LNCaP clone FGC (cell line): ENCODE data around the gene SLC8B1.

Experiments used
- DNase-seq: peaks from one replicate; pipeline ENCODE4 v3.0.0-alpha.2; 2011; ENCODE audit warnings: low read depth
- H3K4me3 ChIP-seq: 2 replicates; pipeline ENCODE4 v1.5.1; 2011; ENCODE audit warnings: mild to moderate bottlenecking, low read depth, low read length, control low read depth
- TF ChIP-seq, protein P1 (sequence below): IDR thresholded peaks from 2 replicates; pipeline ENCODE4 v1.5.1; 2012; ENCODE audit warnings: mild to moderate bottlenecking; ENCODE audit not compliant: control insufficient read depth, insufficient read depth; ENCODE audit errors: extremely low read depth

The SLC8B1 gene

DNA sequence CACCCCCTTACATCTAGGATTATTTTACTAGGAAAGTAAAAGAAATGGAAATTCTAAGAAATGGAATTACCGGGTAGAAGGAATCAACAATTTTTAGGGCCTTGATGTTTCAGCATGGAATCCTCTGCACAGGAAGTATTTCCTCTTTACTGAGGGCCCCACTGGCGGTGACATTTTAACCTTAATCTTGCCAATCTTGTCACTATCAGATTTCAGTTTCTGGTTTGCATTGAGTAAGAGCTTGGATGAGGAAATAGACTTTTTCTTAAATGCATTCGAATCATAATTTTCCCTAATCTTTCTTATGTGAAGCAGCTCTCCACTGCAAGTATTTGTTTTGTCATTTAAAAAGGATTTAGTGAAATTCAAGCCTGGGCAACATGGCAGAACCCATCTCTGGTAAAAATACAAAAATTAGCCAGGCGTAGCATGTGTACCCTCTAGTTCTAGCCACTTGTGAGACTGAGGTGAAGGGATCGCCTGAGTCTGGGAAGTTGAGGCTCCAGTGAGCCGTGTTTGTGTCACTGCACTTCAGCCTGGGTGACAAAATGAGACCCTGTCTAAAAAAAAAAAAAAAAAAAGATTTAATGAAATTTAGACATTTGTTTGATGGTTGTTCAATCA lies 73.0 kb downstream of the SLC8B1 start:
- H3K4me3 ChIP-seq = no peak overlapping the region
- TF ChIP-seq, protein P1, sequence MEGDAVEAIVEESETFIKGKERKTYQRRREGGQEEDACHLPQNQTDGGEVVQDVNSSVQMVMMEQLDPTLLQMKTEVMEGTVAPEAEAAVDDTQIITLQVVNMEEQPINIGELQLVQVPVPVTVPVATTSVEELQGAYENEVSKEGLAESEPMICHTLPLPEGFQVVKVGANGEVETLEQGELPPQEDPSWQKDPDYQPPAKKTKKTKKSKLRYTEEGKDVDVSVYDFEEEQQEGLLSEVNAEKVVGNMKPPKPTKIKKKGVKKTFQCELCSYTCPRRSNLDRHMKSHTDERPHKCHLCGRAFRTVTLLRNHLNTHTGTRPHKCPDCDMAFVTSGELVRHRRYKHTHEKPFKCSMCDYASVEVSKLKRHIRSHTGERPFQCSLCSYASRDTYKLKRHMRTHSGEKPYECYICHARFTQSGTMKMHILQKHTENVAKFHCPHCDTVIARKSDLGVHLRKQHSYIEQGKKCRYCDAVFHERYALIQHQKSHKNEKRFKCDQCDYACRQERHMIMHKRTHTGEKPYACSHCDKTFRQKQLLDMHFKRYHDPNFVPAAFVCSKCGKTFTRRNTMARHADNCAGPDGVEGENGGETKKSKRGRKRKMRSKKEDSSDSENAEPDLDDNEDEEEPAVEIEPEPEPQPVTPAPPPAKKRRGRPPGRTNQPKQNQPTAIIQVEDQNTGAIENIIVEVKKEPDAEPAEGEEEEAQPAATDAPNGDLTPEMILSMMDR = no peak
- DNase-seq = no peak

DNA sequence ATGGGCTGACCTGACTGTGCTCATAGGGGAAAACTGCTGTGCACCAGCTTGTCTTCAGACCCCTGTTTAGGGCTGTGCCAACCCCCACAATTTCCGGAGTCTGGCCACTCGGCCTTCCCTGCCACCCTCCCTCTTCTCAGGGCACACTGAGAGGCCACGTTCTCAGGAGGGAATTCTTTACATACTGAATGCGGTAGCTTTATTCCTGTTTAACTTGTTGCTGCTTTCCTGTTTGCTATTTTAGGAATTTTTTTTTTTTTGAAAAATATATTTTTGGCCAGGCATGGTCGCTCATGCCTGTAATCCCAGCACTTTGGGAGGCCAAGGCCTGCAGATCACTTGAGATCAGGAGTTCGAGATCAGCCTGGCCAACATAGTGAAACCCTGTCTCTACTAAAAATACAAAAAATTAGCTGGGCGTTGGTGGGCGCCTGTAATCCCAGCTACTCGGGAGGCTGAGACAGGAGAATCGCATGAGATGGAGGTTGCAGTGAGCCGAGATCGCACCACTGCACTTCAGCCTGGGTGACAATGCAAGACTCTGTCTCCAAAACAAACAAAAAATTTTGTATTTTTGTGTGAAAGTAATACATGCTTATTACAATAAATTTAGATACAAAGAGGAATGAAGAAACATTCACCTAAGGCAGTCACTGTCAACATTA lies 74.1 kb downstream of the SLC8B1 start:
- TF ChIP-seq, protein P1 = no peak
- no peak overlapping the region for H3K4me3 ChIP-seq

GRCh38 chr12:113260127-113260526 lies 74.8 kb downstream of the SLC8B1 start:
- no peak for DNase-seq
- H3K4me3 ChIP-seq = no peak overlapping the region
- TF ChIP-seq, protein P1 = no peak

More for the DNA sequence above, 74.1 kb downstream of the SLC8B1 start:
- DNase-seq = no peak

GRCh38 chr12:113257564-113257963 lies 77.3 kb downstream of the SLC8B1 start:
- DNase-seq = no peak
- TF ChIP-seq, protein P1 = no peak
- no peak overlapping the region for H3K4me3 ChIP-seq

GRCh38 chr12:113254298-113254697 lies 80.6 kb downstream of the SLC8B1 start:
- TF ChIP-seq, protein P1 = no peak
- DNase-seq = no peak
- H3K4me3 ChIP-seq = no peak overlapping the region

DNA sequence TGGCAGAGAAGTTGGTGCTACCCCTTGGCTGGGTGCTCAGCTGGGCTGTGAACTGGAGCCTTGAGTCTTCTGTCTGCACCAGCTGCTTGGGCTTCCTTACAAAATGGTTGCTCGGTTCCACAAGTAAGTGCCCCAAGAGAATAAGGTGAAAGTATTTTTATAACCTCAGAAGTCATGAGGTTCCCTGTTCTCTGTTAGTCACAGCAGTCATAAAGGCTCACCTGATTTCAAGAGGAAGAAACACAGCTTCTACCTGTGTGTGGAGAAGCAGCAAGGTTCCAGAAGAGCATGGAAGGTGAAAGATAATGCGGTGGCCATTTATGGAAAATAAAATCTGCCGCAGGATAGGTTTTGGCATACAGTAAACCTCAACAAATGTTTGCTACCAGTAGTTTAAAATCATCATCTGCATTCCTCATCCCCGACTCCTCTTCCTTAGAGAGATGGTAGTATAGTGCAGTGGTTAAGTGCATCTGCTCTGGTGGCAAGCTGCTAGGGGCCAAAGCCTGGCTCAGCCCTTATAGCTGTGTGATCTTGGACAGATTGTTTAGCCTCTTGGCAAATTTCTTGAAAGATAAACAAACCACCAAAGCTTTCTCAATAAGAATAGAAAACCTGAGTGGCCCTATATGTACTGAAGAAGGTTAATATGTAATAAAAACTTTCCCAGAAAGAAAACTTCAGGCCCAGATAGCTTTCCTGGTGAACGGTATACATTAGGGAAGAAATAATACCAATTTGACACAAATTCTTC lies 81.2 kb downstream of the SLC8B1 start:
- no peak for DNase-seq
- H3K4me3 ChIP-seq = no peak overlapping the region
- TF ChIP-seq, protein P1 = no peak
